ENCODE results near the gene CPHXL2. TPM values are rescaled to one million over a fixed set of nuclear protein-coding genes. Genes with fewer than 3 reads are reported as not detected.

CPHXL2 gene
- total RNA-seq, 1 donor from 2014 or later = not detected

- Histone ChIP-seq H3K27me3 (no peaks in the 10 kb centered on the region), H3K27ac (no peak overlapping the region), H3K9me3 (no peaks in the 10 kb centered on the region), H3K4me3 (no peak overlapping the region), H3K4me1 (peaks cover 0 to 27% of the 10 kb centered on the region in 2 donors), H3K36me3 (peaks cover 29 to 43% of the 10 kb centered on the region in 2 donors)
- no peak for DNase-seq (ENCODE audit: low spot score in 2 of 2)
- TF ChIP-seq CTCF (IDR thresholded peaks at IDR 0.05) = no peak
- intact Hi-C loops (cut with DNase I) = loop anchor here (10.0 kb wide), 1 partner anchor 636 kb away; the partner anchor contains the start of gene WDR59
Measured at GRCh38 chr16:75620326-75621169, 56.3 kb downstream of the CPHXL2 start.

GRCh38 chr16:75618780-75619179, 58.0 kb downstream of the CPHXL2 start:
- H3K27ac ChIP-seq = no peak overlapping the region
- intact Hi-C loops (cut with DNase I) = no loop called here
- TF ChIP-seq CTCF (IDR thresholded peaks at IDR 0.05) = no peak
- peaks cover 0 to 26% of the 10 kb centered on the region in 2 donors for H3K4me1 ChIP-seq
- no peaks in the 10 kb centered on the region for H3K27me3 ChIP-seq
- DNase-seq (ENCODE audit: low spot score in 2 of 2) = no peak
- peaks cover 43 to 57% of the 10 kb centered on the region in 2 donors for H3K36me3 ChIP-seq
- H3K9me3 ChIP-seq = no peaks in the 10 kb centered on the region
- H3K4me3 ChIP-seq = no peak overlapping the region

GRCh38 chr16:75617121-75617520, 59.7 kb downstream of the CPHXL2 start:
- intact Hi-C loops (cut with DNase I) = no loop called here
- Histone ChIP-seq H3K27ac (no peak overlapping the region), H3K4me1 (peaks cover 0 to 18% of the 10 kb centered on the region in 2 donors), H3K9me3 (no peaks in the 10 kb centered on the region), H3K4me3 (no peak overlapping the region), H3K27me3 (no peaks in the 10 kb centered on the region), H3K36me3 (peaks cover 59 to 73% of the 10 kb centered on the region in 2 donors)
- no peak for TF ChIP-seq CTCF (IDR thresholded peaks at IDR 0.05)
- no peak for DNase-seq (ENCODE audit: low spot score in 2 of 2)

GRCh38 chr16:75616521-75617010, 60.2 kb downstream of the CPHXL2 start:
- peaks cover 62 to 79% of the 10 kb centered on the region in 2 donors for H3K36me3 ChIP-seq
- H3K4me3 ChIP-seq = no peak overlapping the region
- TF ChIP-seq CTCF (IDR thresholded peaks at IDR 0.05) = no peak
- no peaks in the 10 kb centered on the region for H3K27me3 ChIP-seq
- H3K9me3 ChIP-seq = no peaks in the 10 kb centered on the region
- DNase-seq (ENCODE audit: low spot score in 2 of 2) = no peak
- peaks cover 0 to 13% of the 10 kb centered on the region in 2 donors for H3K4me1 ChIP-seq
- no peak overlapping the region for H3K27ac ChIP-seq
- intact Hi-C loops (cut with DNase I) = no loop called here

GRCh38 chr16:75615619-75616018, 61.2 kb downstream of the CPHXL2 start:
- Histone ChIP-seq H3K4me3 (no peak overlapping the region), H3K36me3 (peaks cover 62 to 88% of the 10 kb centered on the region in 2 donors), H3K4me1 (peaks cover 0 to 3% of the 10 kb centered on the region in 2 donors)

More at GRCh38 chr16:75615619-75616018, 61.2 kb downstream of the CPHXL2 start:
- Histone ChIP-seq H3K27ac (no peak overlapping the region), H3K9me3 (no peaks in the 10 kb centered on the region), H3K27me3 (no peaks in the 10 kb centered on the region)
- TF ChIP-seq CTCF (IDR thresholded peaks at IDR 0.05) = no peak
- intact Hi-C loops (cut with DNase I) = no loop called here
- DNase-seq (ENCODE audit: low spot score in 2 of 2) = no peak

Measured in ascending aorta (tissue), 2 donors.